Vagina (tissue), 2 donors: ENCODE measurements around the gene TSNAXIP1. TPM values are rescaled to one million over a fixed set of nuclear protein-coding genes. Genes with fewer than 3 reads are reported as not detected.

Experiments used
- DNase-seq, 2 donors: peaks; one replicate each; pipeline ENCODE4 v3.0.0-alpha.2; 2017; ENCODE audit errors: extremely low spot score in 2 of 2
- H3K27ac ChIP-seq: fragments of 200-600 bp; sonication (generic); one replicate; pipeline ENCODE4 v1.5.1; 2019
- H3K27me3 ChIP-seq: fragments of 200-600 bp; sonication (generic); one replicate; pipeline ENCODE4 v1.5.1; 2019
- H3K36me3 ChIP-seq, 2 donors: fragments of 200-600 bp; sonication (generic); one replicate each; pipeline ENCODE4 v1.5.1; 2017 to 2019
- H3K4me1 ChIP-seq: fragments of 200-600 bp; sonication (generic); one replicate; pipeline ENCODE4 v1.5.1; 2019
- H3K4me3 ChIP-seq, 2 donors: fragments of 200-600 bp; sonication (generic); 1 replicate in 1 of 2; 2 replicates in 1 of 2; pipeline ENCODE4 v1.5.1; 2016 to 2019
- H3K9me3 ChIP-seq: fragments of 200-600 bp; sonication (generic); one replicate; pipeline ENCODE4 v1.5.1; 2019
- POLR2A ChIP-seq, 2 donors: fragments of 450-650 bp; IDR thresholded peaks; one replicate each; pipeline ENCODE4 v1.6.1; 2017; ENCODE audit warnings: antibody characterized with exemption in 2 of 2, mild to moderate bottlenecking in 2 of 2, moderate library complexity in 2 of 2
- POLR2AphosphoS5 ChIP-seq, 2 donors: sonication (generic); formaldehyde crosslinking; IDR thresholded peaks; one replicate each; pipeline ENCODE4 v1.9.0; 2017; ENCODE audit warnings: antibody characterized with exemption in 2 of 2, mild to moderate bottlenecking in 2 of 2, low read depth in 1 of 2; ENCODE audit not compliant: insufficient read depth in 1 of 2
- intact Hi-C: fragments of 100-400 bp; cut with DNase I; formaldehyde crosslinking; loops from one replicate; pipeline ENCODE4 v1.15.1; 2023
- total RNA-seq: library from RNA; depleted of rRNA; stranded (reverse); fragments of >200 nt; gene quantifications from one replicate; pipeline ENCODE4 v1.2.3, GENCODE V29; 2016
- TF ChIP-seq, protein P1 (sequence below), 3 experiments: fragments of 450-650 bp in 2 of 3; fragments of 200-600 bp in 1 of 3; sonication (generic) in 1 of 3; IDR thresholded peaks; one replicate each; pipeline ENCODE4 v1.5.1; 2017 to 2019; ENCODE audit warnings: antibody characterized with exemption in 3 of 3, mild to moderate bottlenecking in 2 of 3, moderate library complexity in 2 of 3

The TSNAXIP1 gene
- total RNA-seq, 1 donor from 2014 or later, result not detected

DNA sequence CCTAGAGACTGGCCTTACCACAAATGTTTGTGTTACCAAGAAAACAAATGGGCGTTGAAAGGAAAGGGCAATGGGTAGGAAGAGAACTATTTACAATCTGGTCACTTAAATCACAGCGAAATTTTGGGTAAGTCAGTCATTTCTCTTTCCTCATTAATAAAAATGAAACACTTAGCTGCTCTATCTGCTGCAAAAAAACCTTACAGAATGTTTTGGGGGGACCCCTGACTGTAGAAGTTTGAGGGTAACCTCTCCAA, 39.3 kb downstream of the TSNAXIP1 start:
- Histone ChIP-seq H3K4me1 (peaks cover 67% of the 10 kb centered on the region), H3K9me3 (no peaks in the 10 kb centered on the region), H3K27ac (peak overlapping the region; percentile 100), H3K36me3 (no peaks in the 10 kb centered on the region), H3K4me3 (peak overlapping the region; percentile 79 to 98), H3K27me3 (no peaks in the 10 kb centered on the region)
- TF ChIP-seq, protein P1, sequence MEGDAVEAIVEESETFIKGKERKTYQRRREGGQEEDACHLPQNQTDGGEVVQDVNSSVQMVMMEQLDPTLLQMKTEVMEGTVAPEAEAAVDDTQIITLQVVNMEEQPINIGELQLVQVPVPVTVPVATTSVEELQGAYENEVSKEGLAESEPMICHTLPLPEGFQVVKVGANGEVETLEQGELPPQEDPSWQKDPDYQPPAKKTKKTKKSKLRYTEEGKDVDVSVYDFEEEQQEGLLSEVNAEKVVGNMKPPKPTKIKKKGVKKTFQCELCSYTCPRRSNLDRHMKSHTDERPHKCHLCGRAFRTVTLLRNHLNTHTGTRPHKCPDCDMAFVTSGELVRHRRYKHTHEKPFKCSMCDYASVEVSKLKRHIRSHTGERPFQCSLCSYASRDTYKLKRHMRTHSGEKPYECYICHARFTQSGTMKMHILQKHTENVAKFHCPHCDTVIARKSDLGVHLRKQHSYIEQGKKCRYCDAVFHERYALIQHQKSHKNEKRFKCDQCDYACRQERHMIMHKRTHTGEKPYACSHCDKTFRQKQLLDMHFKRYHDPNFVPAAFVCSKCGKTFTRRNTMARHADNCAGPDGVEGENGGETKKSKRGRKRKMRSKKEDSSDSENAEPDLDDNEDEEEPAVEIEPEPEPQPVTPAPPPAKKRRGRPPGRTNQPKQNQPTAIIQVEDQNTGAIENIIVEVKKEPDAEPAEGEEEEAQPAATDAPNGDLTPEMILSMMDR (IDR thresholded peaks at IDR 0.05), result no peak
- no peak for TF ChIP-seq POLR2A (IDR thresholded peaks at IDR 0.05)
- no peak for TF ChIP-seq POLR2AphosphoS5 (IDR thresholded peaks at IDR 0.05; ENCODE audit: insufficient read depth in 1 of 2, low read depth in 1 of 2)
- intact Hi-C loops, result no loop called here
- DNase-seq, result no peak

DNA sequence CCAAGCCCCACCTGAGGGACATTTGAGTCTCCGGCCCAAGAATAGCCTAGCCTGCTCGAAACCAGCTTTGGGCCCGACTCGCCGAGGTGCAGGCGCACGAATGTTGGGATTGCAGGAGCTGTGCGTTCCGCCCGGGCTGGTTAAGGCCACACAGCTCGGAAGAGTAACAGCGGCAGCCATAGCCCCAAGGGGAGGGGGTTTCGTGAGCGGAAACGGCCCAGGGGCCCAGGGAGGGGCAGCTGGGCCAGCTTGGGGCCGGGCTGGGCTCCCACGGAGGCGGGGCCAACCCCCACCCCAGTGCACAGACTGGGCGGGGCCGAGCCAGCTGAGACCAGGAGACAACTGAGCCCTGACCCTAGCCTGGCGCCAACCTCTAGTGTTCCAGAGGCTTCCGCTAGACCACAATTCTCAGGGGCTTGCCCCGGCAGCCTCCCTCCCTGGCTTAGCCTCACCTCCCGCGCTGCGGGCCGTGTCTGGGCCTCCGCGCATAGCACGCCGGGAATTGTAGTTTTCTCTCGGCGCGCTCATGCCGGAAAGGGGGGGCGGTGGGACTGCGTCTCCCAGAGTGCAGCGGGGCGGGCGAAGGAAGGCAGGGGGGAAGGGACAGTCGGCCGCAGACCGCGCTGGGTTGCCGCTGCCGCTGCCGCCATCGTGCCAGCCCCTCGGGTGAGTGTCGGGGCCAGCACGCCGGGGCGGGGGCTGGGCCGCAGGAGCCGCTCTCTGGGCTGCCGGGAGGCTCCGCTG, 39.8 kb downstream of the TSNAXIP1 start, which contains the start of gene NUTF2:
Gene NUTF2 (plus strand): TSS at position 614 of the 744 bp plus-strand sequence. CDS start 18,198 bp downstream, outside the sequence.
- H3K27ac ChIP-seq, result peak within 1 kb of the TSS; percentile 100
- peak in 1 of 2 donors; percentile 95 for DNase-seq
- H3K27me3 ChIP-seq, result no peaks in the 10 kb centered on the region
- H3K4me1 ChIP-seq, result peaks cover 64% of the 10 kb centered on the region
- TF ChIP-seq, protein P1 (IDR thresholded peaks at IDR 0.05), result peak in 1 of 3 experiments; percentile 9
- TF ChIP-seq POLR2AphosphoS5 (IDR thresholded peaks at IDR 0.05; ENCODE audit: insufficient read depth in 1 of 2, low read depth in 1 of 2) (peak; percentile 90 to 91), POLR2A (IDR thresholded peaks at IDR 0.05) (peak in 1 of 2 donors; percentile 55)
- no peaks in the 10 kb centered on the region for H3K36me3 ChIP-seq
- intact Hi-C loops, result no loop called here
- H3K4me3 ChIP-seq, result peak within 1 kb of the TSS; percentile 79 to 98
- H3K9me3 ChIP-seq, result no peaks in the 10 kb centered on the region

DNA sequence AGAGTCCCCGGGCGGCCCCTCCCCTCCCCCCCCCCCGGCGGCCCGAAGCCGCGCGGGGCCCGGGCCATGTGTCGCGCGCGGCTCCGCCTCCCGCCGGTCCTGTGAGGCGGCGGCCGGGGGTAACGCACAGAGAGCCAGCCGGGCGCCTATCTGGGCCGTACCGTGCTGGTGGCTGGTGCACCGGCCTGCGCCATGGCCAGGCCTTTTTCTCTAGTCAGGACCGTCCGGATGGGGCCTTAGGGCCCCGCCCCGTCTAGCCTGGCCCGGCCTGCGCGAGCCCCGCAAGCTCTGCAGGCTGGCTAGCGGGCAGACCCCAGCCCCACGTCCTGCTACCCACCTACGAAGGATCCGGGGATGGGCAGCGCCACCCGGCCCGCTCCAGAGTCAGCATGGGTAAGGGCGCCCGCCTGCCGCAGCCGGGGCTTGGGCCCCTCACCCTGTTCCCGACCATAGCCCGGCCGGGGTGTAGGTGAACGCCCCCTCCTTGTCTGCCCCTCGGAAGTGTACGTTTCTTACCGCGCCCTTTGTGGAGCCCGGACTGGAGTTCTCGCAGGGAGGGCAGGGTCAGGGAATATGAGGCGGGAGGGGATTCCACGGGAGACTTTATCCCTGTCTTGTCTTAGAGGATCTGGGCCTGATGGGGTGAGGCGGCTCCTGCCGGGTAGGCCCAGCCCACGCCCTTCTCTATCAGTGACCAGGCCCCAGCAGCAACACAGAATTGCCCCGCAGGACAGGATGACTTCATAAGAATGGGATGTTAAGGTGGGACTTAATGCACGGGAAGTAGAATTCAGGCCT, 40.6 kb downstream of the TSNAXIP1 start, which contains the start of gene CENPT:
Gene CENPT (minus strand): TSS at position 630 of the 798 bp plus-strand sequence. CDS start 13,834 bp downstream, outside the sequence.
- Histone ChIP-seq H3K27ac (peak within 1 kb of the TSS; percentile 100), H3K4me1 (peaks cover 62% of the 10 kb centered on the region), H3K27me3 (no peaks in the 10 kb centered on the region), H3K9me3 (no peaks in the 10 kb centered on the region), H3K4me3 (peak within 1 kb of the TSS; percentile 79 to 98), H3K36me3 (no peaks in the 10 kb centered on the region)
- no peak for TF ChIP-seq POLR2A (IDR thresholded peaks at IDR 0.05)
- TF ChIP-seq, protein P1 (IDR thresholded peaks at IDR 0.05), result no peak
- no peak for TF ChIP-seq POLR2AphosphoS5 (IDR thresholded peaks at IDR 0.05; ENCODE audit: insufficient read depth in 1 of 2, low read depth in 1 of 2)
- intact Hi-C loops, result no loop called here
- DNase-seq, result peak in 1 of 2 donors; percentile 84

DNA sequence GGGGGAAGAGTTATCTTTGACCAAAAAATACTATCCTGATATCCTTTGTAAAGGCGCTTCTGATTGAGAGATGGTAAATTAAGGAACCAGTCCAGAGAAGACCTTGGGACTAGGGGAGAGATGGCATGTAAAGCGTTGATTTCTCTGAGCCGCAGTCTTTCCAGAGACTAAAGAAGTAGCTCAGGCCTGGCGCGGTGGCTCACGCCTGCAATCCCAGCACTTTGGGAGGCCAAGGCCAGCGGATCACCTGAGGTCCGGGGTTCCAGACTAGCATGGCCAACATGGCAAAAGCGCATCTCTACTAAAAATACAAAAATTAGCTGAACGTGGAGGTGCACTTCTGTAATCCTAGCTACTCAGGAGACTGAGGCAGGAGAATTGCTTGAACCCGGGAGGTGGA, 41.4 kb downstream of the TSNAXIP1 start:
- Histone ChIP-seq H3K4me1 (peaks cover 57% of the 10 kb centered on the region), H3K27me3 (no peaks in the 10 kb centered on the region), H3K36me3 (no peaks in the 10 kb centered on the region), H3K9me3 (no peaks in the 10 kb centered on the region), H3K27ac (peak overlapping the region; percentile 100), H3K4me3 (peak overlapping the region; percentile 79 to 98)
- peak in 1 of 2 donors; percentile 54 for DNase-seq
- intact Hi-C loops, result no loop called here
- TF ChIP-seq, protein P1 (IDR thresholded peaks at IDR 0.05), result no peak
- no peak for TF ChIP-seq POLR2AphosphoS5 (IDR thresholded peaks at IDR 0.05; ENCODE audit: insufficient read depth in 1 of 2, low read depth in 1 of 2)
- no peak for TF ChIP-seq POLR2A (IDR thresholded peaks at IDR 0.05)
